ENCODE data around the gene TBCCD1.

DNA sequence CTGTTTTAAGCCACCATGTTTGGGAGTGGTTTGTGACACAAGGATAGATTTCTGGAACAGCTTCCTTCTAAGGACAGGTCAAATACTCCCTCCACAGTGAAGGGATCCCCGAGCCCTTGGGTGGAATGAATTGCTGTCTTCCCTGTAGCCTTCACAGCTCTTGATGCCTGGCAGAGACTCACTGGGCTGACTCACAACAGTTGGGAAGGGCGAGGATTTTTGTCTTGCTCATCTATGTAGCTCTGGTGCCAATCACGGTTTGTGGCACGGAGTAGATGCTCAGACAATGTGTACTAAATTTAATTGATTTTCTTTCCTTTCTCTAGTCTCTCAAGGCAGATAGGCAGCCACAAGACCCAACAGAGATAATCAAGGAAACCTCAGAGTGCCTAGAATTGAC, 49.9 kb downstream of the TBCCD1 start:
- TF ChIP-seq, protein P1, sequence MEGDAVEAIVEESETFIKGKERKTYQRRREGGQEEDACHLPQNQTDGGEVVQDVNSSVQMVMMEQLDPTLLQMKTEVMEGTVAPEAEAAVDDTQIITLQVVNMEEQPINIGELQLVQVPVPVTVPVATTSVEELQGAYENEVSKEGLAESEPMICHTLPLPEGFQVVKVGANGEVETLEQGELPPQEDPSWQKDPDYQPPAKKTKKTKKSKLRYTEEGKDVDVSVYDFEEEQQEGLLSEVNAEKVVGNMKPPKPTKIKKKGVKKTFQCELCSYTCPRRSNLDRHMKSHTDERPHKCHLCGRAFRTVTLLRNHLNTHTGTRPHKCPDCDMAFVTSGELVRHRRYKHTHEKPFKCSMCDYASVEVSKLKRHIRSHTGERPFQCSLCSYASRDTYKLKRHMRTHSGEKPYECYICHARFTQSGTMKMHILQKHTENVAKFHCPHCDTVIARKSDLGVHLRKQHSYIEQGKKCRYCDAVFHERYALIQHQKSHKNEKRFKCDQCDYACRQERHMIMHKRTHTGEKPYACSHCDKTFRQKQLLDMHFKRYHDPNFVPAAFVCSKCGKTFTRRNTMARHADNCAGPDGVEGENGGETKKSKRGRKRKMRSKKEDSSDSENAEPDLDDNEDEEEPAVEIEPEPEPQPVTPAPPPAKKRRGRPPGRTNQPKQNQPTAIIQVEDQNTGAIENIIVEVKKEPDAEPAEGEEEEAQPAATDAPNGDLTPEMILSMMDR (IDR thresholded peaks at IDR 0.05): no peak
- no peak for TF ChIP-seq POLR2AphosphoS5 (IDR thresholded peaks at IDR 0.05; ENCODE audit: low read depth, low read length)
- TF ChIP-seq, protein P2, sequence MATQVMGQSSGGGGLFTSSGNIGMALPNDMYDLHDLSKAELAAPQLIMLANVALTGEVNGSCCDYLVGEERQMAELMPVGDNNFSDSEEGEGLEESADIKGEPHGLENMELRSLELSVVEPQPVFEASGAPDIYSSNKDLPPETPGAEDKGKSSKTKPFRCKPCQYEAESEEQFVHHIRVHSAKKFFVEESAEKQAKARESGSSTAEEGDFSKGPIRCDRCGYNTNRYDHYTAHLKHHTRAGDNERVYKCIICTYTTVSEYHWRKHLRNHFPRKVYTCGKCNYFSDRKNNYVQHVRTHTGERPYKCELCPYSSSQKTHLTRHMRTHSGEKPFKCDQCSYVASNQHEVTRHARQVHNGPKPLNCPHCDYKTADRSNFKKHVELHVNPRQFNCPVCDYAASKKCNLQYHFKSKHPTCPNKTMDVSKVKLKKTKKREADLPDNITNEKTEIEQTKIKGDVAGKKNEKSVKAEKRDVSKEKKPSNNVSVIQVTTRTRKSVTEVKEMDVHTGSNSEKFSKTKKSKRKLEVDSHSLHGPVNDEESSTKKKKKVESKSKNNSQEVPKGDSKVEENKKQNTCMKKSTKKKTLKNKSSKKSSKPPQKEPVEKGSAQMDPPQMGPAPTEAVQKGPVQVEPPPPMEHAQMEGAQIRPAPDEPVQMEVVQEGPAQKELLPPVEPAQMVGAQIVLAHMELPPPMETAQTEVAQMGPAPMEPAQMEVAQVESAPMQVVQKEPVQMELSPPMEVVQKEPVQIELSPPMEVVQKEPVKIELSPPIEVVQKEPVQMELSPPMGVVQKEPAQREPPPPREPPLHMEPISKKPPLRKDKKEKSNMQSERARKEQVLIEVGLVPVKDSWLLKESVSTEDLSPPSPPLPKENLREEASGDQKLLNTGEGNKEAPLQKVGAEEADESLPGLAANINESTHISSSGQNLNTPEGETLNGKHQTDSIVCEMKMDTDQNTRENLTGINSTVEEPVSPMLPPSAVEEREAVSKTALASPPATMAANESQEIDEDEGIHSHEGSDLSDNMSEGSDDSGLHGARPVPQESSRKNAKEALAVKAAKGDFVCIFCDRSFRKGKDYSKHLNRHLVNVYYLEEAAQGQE (IDR thresholded peaks at IDR 0.05; ENCODE audit: insufficient read depth in 1 of 2, low read depth in 2 of 2, low read length in 1 of 2): no peak

All from Panc1 (cell line).